GM18505 (cell line): ENCODE data around the gene PRDM5.

Experiments used
- ATAC-seq: cut with Tn5 transposase; IDR thresholded peaks from one replicate; pipeline ENCODE4 v1.9.1; 2021; ENCODE audit not compliant: unreplicated experiment
- POLR2A ChIP-seq: IDR thresholded peaks from 4 replicates; pipeline ENCODE4 v1.6.1; 2011; ENCODE audit warnings: borderline replicate concordance; ENCODE audit not compliant: insufficient read depth, insufficient read length; ENCODE audit errors: extremely low read depth

PRDM5 gene

DNA sequence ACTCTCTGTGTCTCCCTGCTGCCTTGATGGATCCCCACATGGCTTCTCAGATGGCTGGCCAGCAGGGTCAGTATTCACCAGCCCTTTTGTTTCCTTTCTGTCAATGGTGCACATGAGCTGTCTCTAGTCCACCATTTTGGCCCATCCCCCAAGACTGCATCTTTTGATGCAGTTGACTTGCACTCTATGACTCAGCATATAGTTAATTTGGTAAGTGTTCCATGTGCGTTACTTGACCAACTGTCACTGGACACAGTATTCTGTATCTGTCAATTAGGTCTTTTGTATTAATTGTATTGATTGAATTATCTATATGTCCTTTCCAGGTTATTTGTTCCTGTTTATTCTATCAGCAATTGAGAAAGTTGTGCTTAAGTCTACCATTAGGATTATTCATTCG, 29.2 kb downstream of the PRDM5 start:
- no peak for TF ChIP-seq POLR2A

DNA sequence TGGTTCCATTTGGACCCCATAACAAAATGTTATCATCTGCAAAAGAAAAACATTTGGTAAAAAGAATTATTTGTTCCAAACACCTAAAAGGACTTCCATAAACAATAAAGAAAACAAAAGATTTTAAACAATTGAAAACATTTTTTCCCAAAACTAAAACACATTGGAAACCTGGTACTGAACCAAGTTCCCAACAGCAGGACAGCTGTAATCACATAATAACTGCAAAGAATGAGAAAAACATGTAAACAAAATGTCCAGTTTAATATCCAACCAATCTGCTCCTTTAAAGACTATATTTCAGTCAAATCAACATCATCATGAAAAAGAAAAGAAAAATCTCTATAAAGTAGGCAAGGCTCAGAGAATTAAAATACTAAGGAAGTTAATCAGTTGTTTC, 36.3 kb downstream of the PRDM5 start:
- no peak for TF ChIP-seq POLR2A
- ATAC-seq, result no peak

More for the DNA sequence above, 29.2 kb downstream of the PRDM5 start:
- no peak for ATAC-seq

DNA sequence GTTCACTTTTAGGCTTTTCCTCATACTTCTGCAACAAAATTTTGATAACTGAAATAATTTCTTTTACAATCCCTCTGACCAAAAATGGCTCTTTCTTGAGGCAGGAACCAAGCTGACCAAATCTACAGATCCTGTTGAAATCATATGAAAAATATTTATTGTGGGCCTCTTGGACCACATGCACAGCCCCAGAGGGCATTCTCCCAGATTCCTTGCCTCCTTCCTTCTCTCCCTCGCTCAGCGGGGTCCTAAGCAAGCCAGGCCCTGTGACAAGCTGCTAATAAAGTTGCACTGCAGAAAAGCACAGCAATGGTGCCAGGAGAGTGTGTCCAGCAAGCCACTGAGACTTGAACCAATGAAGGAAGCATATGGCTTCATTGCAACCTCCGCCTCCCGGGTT, 40.7 kb downstream of the PRDM5 start:
- ATAC-seq, result no peak
- no peak for TF ChIP-seq POLR2A

DNA sequence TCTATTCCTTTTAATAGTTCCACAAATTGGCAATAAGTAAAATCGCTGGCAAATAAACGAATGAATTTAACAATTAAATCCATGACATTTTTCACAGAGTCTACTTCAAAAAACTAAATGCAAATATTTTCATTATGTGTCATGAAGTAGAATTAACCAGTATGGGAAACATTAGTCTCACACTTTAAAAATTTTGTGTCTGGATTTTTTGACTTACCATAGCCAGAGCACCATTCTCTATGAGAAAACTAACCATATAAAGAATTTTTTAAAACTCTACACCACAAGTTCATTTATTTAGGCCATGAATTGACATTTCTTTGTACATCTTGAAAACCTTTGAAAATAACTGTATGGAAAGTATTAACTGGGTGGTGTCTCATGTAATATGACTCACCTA, 41.2 kb downstream of the PRDM5 start:
- no peak for TF ChIP-seq POLR2A
- no peak for ATAC-seq

DNA sequence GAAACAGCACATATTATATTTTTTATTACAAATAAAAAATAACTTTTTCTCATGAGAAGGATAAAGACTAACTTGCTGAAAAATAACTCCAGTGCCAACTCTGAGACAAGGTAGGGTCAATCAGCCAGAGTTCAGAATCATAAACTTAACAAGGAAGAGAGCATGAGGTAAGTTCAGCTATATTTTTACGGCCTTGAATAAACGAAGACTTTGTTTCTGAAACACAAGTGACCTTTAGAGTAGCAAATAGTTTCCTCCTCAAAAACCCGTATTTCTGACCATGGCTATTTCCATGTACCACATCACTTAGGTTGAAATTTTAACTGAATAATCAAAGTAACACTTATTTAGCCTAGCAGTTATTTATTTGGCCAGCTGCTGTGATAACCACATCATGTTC, 45.5 kb downstream of the PRDM5 start:
- no peak for TF ChIP-seq POLR2A

DNA sequence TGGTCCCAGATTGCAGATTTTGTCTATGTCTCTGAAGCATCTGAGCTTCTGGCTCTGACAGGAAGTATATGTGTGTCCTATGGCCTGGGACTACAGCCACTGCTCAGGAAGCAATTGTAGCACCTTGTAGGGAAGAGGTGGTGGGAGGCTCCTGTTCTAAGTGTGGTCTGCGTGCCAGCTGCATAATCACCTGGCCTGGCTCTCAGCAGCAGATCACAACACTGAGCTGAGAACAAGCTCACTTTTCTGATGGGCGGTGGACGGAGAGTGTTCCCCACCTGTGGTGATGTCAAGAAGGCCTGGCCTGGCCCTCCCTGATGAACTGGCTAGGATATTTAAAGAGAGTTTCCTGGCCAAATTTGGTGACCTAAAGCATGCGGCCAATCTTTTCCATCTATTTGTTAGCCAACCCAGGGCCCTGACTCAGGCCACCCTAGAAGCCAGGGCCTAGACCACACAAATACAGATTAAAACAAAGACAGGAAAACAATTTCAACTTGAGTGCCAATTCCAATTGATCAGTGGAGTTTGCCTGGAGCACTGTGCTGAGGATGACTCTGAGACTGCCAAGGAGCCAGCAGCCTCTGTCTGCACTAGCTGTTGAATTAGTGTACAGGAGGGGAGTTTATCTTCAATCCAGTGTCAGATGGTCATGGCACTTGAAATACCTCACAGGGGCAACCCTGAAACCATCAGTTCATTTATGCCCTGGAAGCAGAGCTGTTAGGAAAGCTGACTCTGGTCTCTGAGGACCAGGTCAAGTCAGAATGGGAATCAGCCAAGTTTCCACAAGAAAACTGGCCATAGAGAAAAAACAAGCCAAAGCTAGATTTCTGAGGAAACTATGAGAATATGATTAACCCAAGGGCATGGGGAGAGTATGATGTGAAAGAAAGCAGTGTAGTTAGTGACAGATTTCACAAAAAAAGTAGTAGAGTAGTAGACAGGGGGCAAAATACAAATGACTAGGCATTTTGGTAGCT, 47.4 kb downstream of the PRDM5 start:
- no peak for ATAC-seq

More for the DNA sequence above, 45.5 kb downstream of the PRDM5 start:
- ATAC-seq, result no peak

DNA sequence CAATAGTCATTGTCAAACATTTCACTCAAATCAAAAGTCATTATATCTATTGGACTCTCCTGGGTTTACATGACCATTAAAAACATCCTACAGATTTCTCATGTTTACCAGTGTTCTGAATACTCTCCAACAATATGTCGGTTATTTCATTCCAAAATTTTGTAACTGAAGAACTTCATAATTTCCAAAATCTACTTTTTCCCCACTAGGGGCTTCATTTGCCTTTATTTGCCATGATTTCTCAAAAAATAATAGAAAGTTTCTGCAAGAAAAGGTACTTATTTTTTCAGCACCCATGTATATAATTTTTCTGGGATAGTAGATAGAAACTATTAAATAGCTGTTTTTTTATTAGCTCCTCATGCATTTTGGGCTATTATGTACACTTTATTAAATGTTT, 49.0 kb downstream of the PRDM5 start:
- no peak for TF ChIP-seq POLR2A
- ATAC-seq, result no peak

More for the DNA sequence above, 47.4 kb downstream of the PRDM5 start:
- TF ChIP-seq POLR2A, result no peak

DNA sequence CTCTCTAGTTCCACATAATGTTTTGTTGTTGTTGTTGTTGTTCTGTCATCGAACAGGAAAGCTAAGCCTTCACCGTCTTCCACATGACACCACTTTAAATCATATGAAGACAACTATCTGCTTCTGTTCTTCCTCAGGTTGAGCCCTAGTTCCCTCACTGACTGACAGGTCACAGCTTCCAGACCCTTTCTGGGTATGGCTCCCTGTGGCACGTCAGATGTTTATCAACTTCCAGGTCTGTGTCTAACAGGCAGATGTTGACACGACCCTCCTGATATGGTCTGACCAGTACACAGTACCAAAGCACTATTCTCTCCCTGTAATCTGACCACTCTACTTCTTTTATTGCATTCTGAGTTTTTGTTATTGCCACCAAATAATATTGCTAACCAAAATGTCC, 51.4 kb downstream of the PRDM5 start:
- no peak for TF ChIP-seq POLR2A
- no peak for ATAC-seq

DNA sequence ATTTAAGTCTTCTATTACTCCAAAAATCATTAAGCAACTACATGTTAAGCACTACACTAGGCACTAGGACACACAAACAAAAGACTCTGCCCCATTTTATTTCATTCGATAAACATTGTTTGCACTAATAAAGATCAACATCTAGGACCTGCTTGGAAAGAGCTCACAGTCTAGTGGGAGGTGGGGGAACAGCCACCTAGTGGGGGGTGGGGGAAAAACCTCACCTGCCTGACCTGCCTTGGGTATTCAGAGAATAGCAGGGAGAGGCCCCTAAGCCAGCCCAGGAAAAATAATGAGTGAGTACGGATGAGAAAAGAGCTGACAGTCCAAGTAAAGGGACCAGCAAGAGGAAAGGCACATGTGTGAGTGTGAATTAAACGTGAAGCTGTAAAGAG, 52.2 kb downstream of the PRDM5 start:
- TF ChIP-seq POLR2A, result no peak
- ATAC-seq, result no peak

- TF ChIP-seq POLR2A, result no peak
Measured at GRCh38 chr4:120869613-120870278, 52.8 kb downstream of the PRDM5 start.

DNA sequence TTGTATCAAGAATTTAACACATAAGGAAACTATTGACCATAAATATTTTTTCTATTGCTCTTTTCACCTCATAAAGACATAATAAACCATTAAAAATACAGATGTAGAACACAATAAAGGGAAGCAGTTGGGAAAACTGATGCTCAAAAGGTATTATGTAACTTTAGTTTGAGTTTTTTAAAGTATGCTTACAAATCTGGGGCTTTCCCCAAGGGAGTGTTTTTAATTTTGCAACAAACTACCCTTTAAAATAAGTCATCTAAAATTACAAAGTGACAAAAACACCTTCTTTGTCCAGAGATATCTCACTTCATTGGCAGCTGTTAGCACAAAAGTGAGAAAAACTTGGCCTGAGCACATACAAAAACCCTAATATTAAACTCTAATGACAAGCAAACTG, 55.0 kb downstream of the PRDM5 start:
- TF ChIP-seq POLR2A, result no peak
- ATAC-seq, result no peak

More at GRCh38 chr4:120869613-120870278, 52.8 kb downstream of the PRDM5 start:
- no peak for ATAC-seq

GRCh38 chr4:120865985-120866384, 56.5 kb downstream of the PRDM5 start:
- ATAC-seq, result peak; percentile 65
- no peak for TF ChIP-seq POLR2A

DNA sequence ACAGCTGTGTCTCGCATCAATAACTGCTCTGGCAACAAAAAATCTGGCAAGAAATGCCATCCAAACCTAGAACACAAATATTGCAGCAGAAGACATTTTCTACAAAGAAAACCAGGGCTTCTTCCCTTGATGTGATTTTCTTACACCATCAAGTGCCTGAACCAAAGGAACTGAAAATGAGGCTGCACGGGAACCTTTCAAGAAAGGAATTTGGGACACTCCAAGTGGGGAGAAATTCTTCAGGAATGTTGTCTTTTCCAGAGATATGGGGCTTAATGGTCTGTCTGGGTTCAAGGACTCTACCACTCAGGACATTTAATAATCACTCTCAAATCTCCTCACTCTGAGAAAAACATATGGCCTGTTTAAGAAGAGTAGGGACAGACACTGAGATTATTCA, 57.6 kb downstream of the PRDM5 start:
- ATAC-seq, result no peak
- TF ChIP-seq POLR2A, result no peak

GRCh38 chr4:120862432-120862831, 60.1 kb downstream of the PRDM5 start:
- TF ChIP-seq POLR2A, result no peak
- no peak for ATAC-seq

DNA sequence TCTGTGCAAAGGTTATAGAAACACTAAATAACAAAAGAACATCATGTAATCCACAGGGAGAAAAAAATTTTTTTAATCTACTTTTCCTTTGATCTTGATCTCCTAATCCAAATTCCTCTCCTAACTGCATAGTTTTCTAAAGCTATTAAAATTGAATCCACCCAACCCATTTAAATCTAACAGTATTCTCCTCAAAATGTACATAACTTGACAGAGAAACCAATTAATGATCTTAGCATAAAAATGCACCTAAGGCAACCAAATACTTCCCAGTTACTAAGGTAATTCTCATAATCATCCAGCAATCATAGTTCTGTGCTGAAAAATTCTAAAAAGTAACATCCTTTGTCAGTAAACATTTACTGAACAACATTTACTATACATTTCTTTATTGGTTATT, 60.7 kb downstream of the PRDM5 start:
- no peak for TF ChIP-seq POLR2A
- no peak for ATAC-seq

DNA sequence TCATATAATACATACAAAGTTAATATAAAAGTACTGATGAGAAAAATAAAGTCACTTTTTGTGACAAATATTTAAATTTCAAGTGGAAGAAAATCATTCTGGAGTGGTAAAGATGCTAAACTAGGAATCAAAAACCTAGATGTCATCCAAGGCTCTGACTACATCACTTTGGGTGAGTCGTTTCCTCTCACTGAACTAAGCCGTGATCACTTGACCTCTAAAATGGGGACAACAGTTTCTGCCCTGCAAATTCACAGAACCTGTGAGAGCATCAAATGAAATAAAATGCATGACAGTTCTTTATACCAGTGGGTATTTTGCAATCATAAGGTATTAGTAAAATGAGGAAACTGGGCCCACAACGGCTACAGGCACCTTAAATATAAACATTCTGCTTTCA, 63.8 kb downstream of the PRDM5 start:
- ATAC-seq, result no peak

More for the DNA sequence above, 63.8 kb downstream of the PRDM5 start:
- TF ChIP-seq POLR2A, result no peak
